ENCODE measurements around the gene PLAA.
A peak's percentile ranks its signal among the peaks of the same experiment; 100 is the strongest.

GRCh38 chr9:26973989-26974388 lies 26.9 kb upstream of the PLAA start:
- no peak for TF ChIP-seq CTCF (IDR thresholded peaks at IDR 0.05 in 2 of 3, conservative IDR thresholded peaks at IDR 0.05 in 1 of 3; ENCODE audit: borderline replicate concordance in 1 of 3, insufficient read depth in 1 of 3, low read depth in 2 of 3, low read length in 2 of 3)
- TF ChIP-seq POLR2A (IDR thresholded peaks at IDR 0.05; ENCODE audit: borderline replicate concordance, extremely low read depth, insufficient read depth, insufficient read length) = no peak
- no peak for TF ChIP-seq ELF1 (IDR thresholded peaks at IDR 0.05; ENCODE audit: borderline replicate concordance, low read depth)
- no peak for TF ChIP-seq ZNF274 (IDR thresholded peaks at IDR 0.05; ENCODE audit: low read depth, low read length)
- TF ChIP-seq RAD21 (IDR thresholded peaks at IDR 0.05; ENCODE audit: low read depth) = 0 out of 2 replicates have a peak, but pooled peaks have one; percentile 9
- no peak for TF ChIP-seq EZH2 (IDR thresholded peaks at IDR 0.05)
- TF ChIP-seq POLR2AphosphoS5 (IDR thresholded peaks at IDR 0.05; ENCODE audit: low read depth, low read length) = no peak
- TF ChIP-seq MAX (IDR thresholded peaks at IDR 0.05) = no peak
- TF ChIP-seq CEBPB (IDR thresholded peaks at IDR 0.05; ENCODE audit: low read depth) = no peak
- TF ChIP-seq SP1 (IDR thresholded peaks at IDR 0.05; ENCODE audit: low read depth) = no peak
- TF ChIP-seq CBX3 (IDR thresholded peaks at IDR 0.05; ENCODE audit: low read depth) = no peak
- no peak for TF ChIP-seq ATF3 (IDR thresholded peaks at IDR 0.05)

Measured in HCT116 (cell line).